CD14-positive monocyte (primary cell): Measurements from ENCODE around the gene TOP2B. TPM values are rescaled to one million over a fixed set of nuclear protein-coding genes. Genes with fewer than 3 reads are reported as not detected.

ENCODE experiments used
- DNase-seq, 3 donors: peaks; one replicate each; pipeline ENCODE4 v3.0.0-alpha.2; 2011 to 2022
- H2AFZ ChIP-seq: 2 replicates; pipeline ENCODE4 v1.6.0; 2012; ENCODE audit warnings: mild to moderate bottlenecking, low read depth, low read length, inconsistent platforms; ENCODE audit not compliant: insufficient read depth, poor library complexity, severe bottlenecking
- H3K27ac ChIP-seq, 2 donors: 1 replicate in 1 of 2; 2 replicates in 1 of 2; pipeline ENCODE4 v1.5.1; 2012 to 2013; ENCODE audit warnings: low read length in 2 of 2, control low read depth in 1 of 2, inconsistent platforms in 1 of 2, low read depth in 1 of 2, mild to moderate bottlenecking in 1 of 2
- H3K27me3 ChIP-seq, 2 donors: one replicate each; pipeline versions ENCODE4 v1.6.0 to v1.6.1; 2011 to 2013; ENCODE audit warnings: low read length in 2 of 2; ENCODE audit not compliant: control insufficient read depth in 2 of 2, insufficient read depth in 2 of 2
- H3K36me3 ChIP-seq, 2 donors: replicated peaks in 1 of 2; 1 replicate in 1 of 2; 2 replicates in 1 of 2; pipeline versions ENCODE4 v1.5.1 to v1.6.1; 2012 to 2013; ENCODE audit warnings: low read length in 2 of 2, control low read depth in 1 of 2, inconsistent platforms in 1 of 2, mild to moderate bottlenecking in 1 of 2; ENCODE audit not compliant: insufficient read depth in 2 of 2, control insufficient read depth in 1 of 2
- H3K4me1 ChIP-seq, 2 donors: 1 replicate in 1 of 2; 2 replicates in 1 of 2; pipeline versions ENCODE4 v1.5.1 to v1.6.1; 2012 to 2013; ENCODE audit warnings: low read length in 2 of 2, control low read depth in 1 of 2, inconsistent platforms in 1 of 2, mild to moderate bottlenecking in 1 of 2, moderate library complexity in 1 of 2; ENCODE audit not compliant: insufficient read depth in 2 of 2, control insufficient read depth in 1 of 2
- H3K4me2 ChIP-seq: replicated peaks from 2 replicates; pipeline ENCODE3; 2012; ENCODE audit warnings: low read length, moderate library complexity, mild to moderate bottlenecking; ENCODE audit not compliant: poor library complexity, severe bottlenecking; ENCODE audit errors: extremely low read depth
- H3K4me3 ChIP-seq, 3 experiments: fragments of 200-600 bp in 1 of 3; sonication (generic) in 1 of 3; replicated peaks in 1 of 3; 1 replicate in 2 of 3; 2 replicates in 1 of 3; pipeline ENCODE4 v1.5.1; 2011 to 2013; ENCODE audit warnings: low read length in 3 of 3, mild to moderate bottlenecking in 3 of 3, control low read depth in 2 of 3, low read depth in 2 of 3, inconsistent platforms in 1 of 3, moderate library complexity in 1 of 3
- H3K79me2 ChIP-seq: 2 replicates; pipeline ENCODE4 v1.6.0; 2012; ENCODE audit warnings: mild to moderate bottlenecking, control low read depth, inconsistent platforms, low read length, moderate library complexity; ENCODE audit not compliant: insufficient read depth
- H3K9ac ChIP-seq: 2 replicates; pipeline ENCODE4 v1.6.0; 2017; ENCODE audit warnings: low read length, mild to moderate bottlenecking; ENCODE audit not compliant: insufficient read depth, poor library complexity, severe bottlenecking
- H3K9me3 ChIP-seq, 2 donors: replicated peaks in 1 of 2; 1 replicate in 1 of 2; 2 replicates in 1 of 2; pipeline versions ENCODE4 v1.5.1 to v1.6.1; 2012 to 2013; ENCODE audit warnings: low read length in 2 of 2, control low read depth in 1 of 2; ENCODE audit not compliant: control insufficient read depth in 1 of 2, insufficient read depth in 1 of 2
- H4K20me1 ChIP-seq: 2 replicates; pipeline ENCODE4 v1.6.0; 2012; ENCODE audit warnings: mild to moderate bottlenecking, low read length, control low read depth, moderate library complexity; ENCODE audit not compliant: insufficient read depth
- H3K27ac Mint-ChIP-seq, 7 donors: one replicate each; pipeline ENCODE4 v1.8.0; 2020; ENCODE audit warnings: mild to moderate bottlenecking in 7 of 7, mixed read lengths in 7 of 7, moderate library complexity in 6 of 7, inconsistent platforms in 2 of 7
- H3K27me3 Mint-ChIP-seq, 3 donors: one replicate each; pipeline ENCODE4 v1.8.0; 2021 to 2022; ENCODE audit warnings: low read depth in 3 of 3, mild to moderate bottlenecking in 3 of 3, mixed read lengths in 3 of 3, moderate library complexity in 3 of 3, inconsistent platforms in 1 of 3
- H3K36me3 Mint-ChIP-seq, 2 donors: one replicate each; pipeline ENCODE4 v1.8.0; 2020; ENCODE audit warnings: mixed read lengths in 2 of 2, inconsistent platforms in 1 of 2, mild to moderate bottlenecking in 1 of 2
- H3K4me1 Mint-ChIP-seq: one replicate; pipeline ENCODE4 v1.8.0; 2020; ENCODE audit warnings: mild to moderate bottlenecking, mixed read lengths
- H3K4me3 Mint-ChIP-seq, 2 donors: one replicate each; pipeline ENCODE4 v1.8.0; 2020; ENCODE audit warnings: mild to moderate bottlenecking in 2 of 2, mixed read lengths in 2 of 2, moderate library complexity in 1 of 2
- H3K9me3 Mint-ChIP-seq, 7 donors: one replicate each; pipeline ENCODE4 v1.8.0; 2020 to 2022; ENCODE audit warnings: mixed read lengths in 7 of 7, mild to moderate bottlenecking in 6 of 7, moderate library complexity in 6 of 7, inconsistent platforms in 2 of 7
- CTCF ChIP-seq: fragments of 200-600 bp; IDR thresholded peaks from one replicate; pipeline ENCODE4 v1.8.0; 2022; ENCODE audit warnings: antibody characterized with exemption, mild to moderate bottlenecking
- WGBS: methylation state at CpG from one replicate; pipeline ENCODE4 v1.1.5; 2013; ENCODE audit warnings: missing lambda C conversion rate; ENCODE audit not compliant: insufficient coverage; 5-methylcytosine and 5-hydroxymethylcytosine counted together
- intact Hi-C, 2 donors: fragments of 100-400 bp; cut with micrococcal nuclease; formaldehyde crosslinking; loops; one replicate each; pipeline versions ENCODE4 v1.15.0 to v1.15.1; 2023
- polyA plus RNA-seq, 3 donors: library from polyadenylated mRNA; depleted of rRNA in 1 of 3; unstranded in 2 of 3; stranded (reverse) in 1 of 3; fragments of 300-500 nt in 2 of 3; fragments of >200 nt in 1 of 3; fragmentation: Illumina TruSeq in 2 of 3; gene quantifications; 1 replicate in 2 of 3; 2 replicates in 1 of 3; pipeline ENCODE4 v1.2.3, GENCODE V29; 2012 to 2021

The TOP2B gene
- polyA plus RNA-seq, 3 donors: 21.4 to 27.0 (median 26.1) TPM

GRCh38 chr3:25593001-25593400, 71.7 kb downstream of the TOP2B start:
- no peak overlapping the region for H3K4me3 ChIP-seq
- no peak overlapping the region for H3K4me2 ChIP-seq
- no peaks in the 10 kb centered on the region for H3K9me3 ChIP-seq
- H3K9me3 Mint-ChIP-seq: peaks cover 0 to 2% (median 0%) of the 10 kb centered on the region in 7 donors
- no peak for TF ChIP-seq CTCF
- no peak overlapping the region for H3K27ac ChIP-seq
- no peak overlapping the region for H3K27ac Mint-ChIP-seq
- H4K20me1 ChIP-seq: no peaks in the 10 kb centered on the region
- no peak for DNase-seq
- H3K9ac ChIP-seq: no peak overlapping the region
- no peak overlapping the region for H3K4me3 Mint-ChIP-seq
- no peak overlapping the region for H2AFZ ChIP-seq
- H3K27me3 ChIP-seq: no peaks in the 10 kb centered on the region
- H3K36me3 Mint-ChIP-seq: peaks cover 8 to 20% of the 10 kb centered on the region in 2 donors
- no peaks in the 10 kb centered on the region for H3K79me2 ChIP-seq
- no peaks in the 10 kb centered on the region for H3K27me3 Mint-ChIP-seq
- intact Hi-C loops: loop anchor here in 1 of 2 donors (10.0 kb wide), 1 partner anchor 908 kb away; no protein-coding TSS in a partner anchor
- peaks cover 8% of the 10 kb centered on the region for H3K4me1 Mint-ChIP-seq
- no peaks in the 10 kb centered on the region for H3K4me1 ChIP-seq
- H3K36me3 ChIP-seq: peaks cover 16 to 25% of the 10 kb centered on the region in 2 donors

- H3K27ac ChIP-seq: no peak overlapping the region
- no peak for TF ChIP-seq CTCF
- WGBS: 14% methylated on average over 2 of the region's 3 CpGs
- H3K79me2 ChIP-seq: no peaks in the 10 kb centered on the region
- H3K4me1 ChIP-seq: no peaks in the 10 kb centered on the region
- DNase-seq: no peak
- H3K4me2 ChIP-seq: no peak overlapping the region
- H3K4me3 ChIP-seq: no peak overlapping the region
- peaks cover 6 to 15% of the 10 kb centered on the region in 2 donors for H3K36me3 Mint-ChIP-seq
- intact Hi-C loops: loop anchor here in 1 of 2 donors (10.0 kb wide), 1 partner anchor 908 kb away; no protein-coding TSS in a partner anchor
- H3K27ac Mint-ChIP-seq: no peak overlapping the region
- no peaks in the 10 kb centered on the region for H3K27me3 ChIP-seq
- no peak overlapping the region for H2AFZ ChIP-seq
- H3K9me3 Mint-ChIP-seq: peaks cover 0 to 2% (median 0%) of the 10 kb centered on the region in 7 donors
- H3K4me1 Mint-ChIP-seq: peaks cover 8% of the 10 kb centered on the region
- no peaks in the 10 kb centered on the region for H4K20me1 ChIP-seq
- H3K36me3 ChIP-seq: peaks cover 12 to 21% of the 10 kb centered on the region in 2 donors
- H3K27me3 Mint-ChIP-seq: no peaks in the 10 kb centered on the region
- H3K9ac ChIP-seq: no peak overlapping the region
- H3K9me3 ChIP-seq: no peaks in the 10 kb centered on the region
- H3K4me3 Mint-ChIP-seq: no peak overlapping the region
Observed at GRCh38 chr3:25592510-25592968, 72.2 kb downstream of the TOP2B start.
